ENCODE measurements around the gene CA4. TPM values are rescaled to one million over a fixed set of nuclear protein-coding genes. Genes with fewer than 3 reads are reported as not detected.

The CA4 gene
- total RNA-seq, 2 experiments from 2014 or later, result not detected

- intact Hi-C loops (cut with micrococcal nuclease; ENCODE audit: unreplicated experiment), result loop anchor here (10.0 kb wide), 1 partner anchor 256 kb away; the partner anchor contains the start of gene USP32
- Histone ChIP-seq H3K27ac (ENCODE audit: low read depth, low read length, poor library complexity, severe bottlenecking) (no peak overlapping the region), H4K20me1 (ENCODE audit: insufficient read depth, low read length) (no peaks in the 10 kb centered on the region), H3K9me2 (ENCODE audit: insufficient read depth, low read length) (no peaks in the 10 kb centered on the region), H3K36me3 (ENCODE audit: insufficient read depth, low read length) (no peaks in the 10 kb centered on the region), H2AFZ (ENCODE audit: low read length) (no peak overlapping the region), H3K4me3 (ENCODE audit: low read depth, low read length, poor library complexity, severe bottlenecking) (no peak overlapping the region), H3K79me2 (ENCODE audit: insufficient read depth, low read depth, low read length) (no peaks in the 10 kb centered on the region), H3K4me2 (ENCODE audit: low read length) (no peak overlapping the region), H3K4me1 (ENCODE audit: insufficient read depth, low read length, poor library complexity, severe bottlenecking) (peaks cover 24% of the 10 kb centered on the region), H3K9me3 (ENCODE audit: low read length) (no peaks in the 10 kb centered on the region; the same call in 1 of the 2 replicates)
- no TSS peak for BruUV-seq (replicated peaks)
- CTCF ChIA-PET (ENCODE audit: unreplicated experiment), result no interaction called here
- no peak for DNase-seq (ENCODE audit: low spot score)
- POLR2A ChIA-PET, result interaction anchor here (1.0 kb wide), 1 partner anchor 301 kb away, joined by 3 read pairs; no protein-coding TSS in a partner anchor
- TF ChIP-seq, protein P1, sequence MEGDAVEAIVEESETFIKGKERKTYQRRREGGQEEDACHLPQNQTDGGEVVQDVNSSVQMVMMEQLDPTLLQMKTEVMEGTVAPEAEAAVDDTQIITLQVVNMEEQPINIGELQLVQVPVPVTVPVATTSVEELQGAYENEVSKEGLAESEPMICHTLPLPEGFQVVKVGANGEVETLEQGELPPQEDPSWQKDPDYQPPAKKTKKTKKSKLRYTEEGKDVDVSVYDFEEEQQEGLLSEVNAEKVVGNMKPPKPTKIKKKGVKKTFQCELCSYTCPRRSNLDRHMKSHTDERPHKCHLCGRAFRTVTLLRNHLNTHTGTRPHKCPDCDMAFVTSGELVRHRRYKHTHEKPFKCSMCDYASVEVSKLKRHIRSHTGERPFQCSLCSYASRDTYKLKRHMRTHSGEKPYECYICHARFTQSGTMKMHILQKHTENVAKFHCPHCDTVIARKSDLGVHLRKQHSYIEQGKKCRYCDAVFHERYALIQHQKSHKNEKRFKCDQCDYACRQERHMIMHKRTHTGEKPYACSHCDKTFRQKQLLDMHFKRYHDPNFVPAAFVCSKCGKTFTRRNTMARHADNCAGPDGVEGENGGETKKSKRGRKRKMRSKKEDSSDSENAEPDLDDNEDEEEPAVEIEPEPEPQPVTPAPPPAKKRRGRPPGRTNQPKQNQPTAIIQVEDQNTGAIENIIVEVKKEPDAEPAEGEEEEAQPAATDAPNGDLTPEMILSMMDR (conservative IDR thresholded peaks at IDR 0.05; ENCODE audit: low read length), result no peak
- no peak for TF ChIP-seq EZH2phosphoT487 (IDR thresholded peaks at IDR 0.05; ENCODE audit: borderline replicate concordance, low read depth, low read length)
These were observed 10.9 kb upstream of the CA4 start for GRCh38 chr17:60138769-60139437.

GRCh38 chr17:60139438-60140285 lies 10.1 kb upstream of the CA4 start:
- Histone ChIP-seq H3K27ac (ENCODE audit: low read depth, low read length, poor library complexity, severe bottlenecking) (no peak overlapping the region), H3K4me2 (ENCODE audit: low read length) (no peak overlapping the region), H3K4me1 (ENCODE audit: insufficient read depth, low read length, poor library complexity, severe bottlenecking) (peaks cover 21% of the 10 kb centered on the region), H3K79me2 (ENCODE audit: insufficient read depth, low read depth, low read length) (no peaks in the 10 kb centered on the region), H3K4me3 (ENCODE audit: low read depth, low read length, poor library complexity, severe bottlenecking) (no peak overlapping the region), H3K9me2 (ENCODE audit: insufficient read depth, low read length) (no peaks in the 10 kb centered on the region), H4K20me1 (ENCODE audit: insufficient read depth, low read length) (no peaks in the 10 kb centered on the region), H2AFZ (ENCODE audit: low read length) (no peak overlapping the region), H3K36me3 (ENCODE audit: insufficient read depth, low read length) (no peaks in the 10 kb centered on the region), H3K9me3 (ENCODE audit: low read length) (no peaks in the 10 kb centered on the region; the same call in 1 of the 2 replicates)
- TF ChIP-seq, protein P1 (conservative IDR thresholded peaks at IDR 0.05; ENCODE audit: low read length), result no peak
- no peak for TF ChIP-seq EZH2phosphoT487 (IDR thresholded peaks at IDR 0.05; ENCODE audit: borderline replicate concordance, low read depth, low read length)
- ChIA-PET POLR2A (no interaction called here), CTCF (ENCODE audit: unreplicated experiment) (no interaction called here)
- intact Hi-C loops (cut with micrococcal nuclease; ENCODE audit: unreplicated experiment), result loop anchor here (10.0 kb wide), 2 partner anchors 255 to 295 kb away; partner anchors contain the start of gene USP32
- DNase-seq (ENCODE audit: low spot score), result no peak
- no TSS peak for BruUV-seq (replicated peaks)

Measured in OCI-LY7 (cell line).